K562 (cell line): Measurements from ENCODE around the gene HNRNPH3. TPM values are rescaled to one million over a fixed set of nuclear protein-coding genes. Genes with fewer than 3 reads are reported as not detected.

Source experiments
- E2F5 ChIP-seq: sonication (generic); formaldehyde crosslinking; IDR thresholded peaks from 2 replicates; pipeline ENCODE4 v1.8.0; 2022; ENCODE audit warnings: mild to moderate bottlenecking, missing genetic modification reagents
- ETV1 ChIP-seq: fragments of 450-650 bp; conservative IDR thresholded peaks from 2 replicates; pipeline ENCODE4 v1.6.1; 2016; ENCODE audit warnings: missing genetic modification characterization, control low read depth, low read depth, missing compliant biosample characterization
- ILK ChIP-seq: fragments of 450-650 bp; IDR thresholded peaks from 2 replicates; pipeline ENCODE4 v1.6.1; 2016; ENCODE audit warnings: missing genetic modification characterization, low read depth, mild to moderate bottlenecking, missing compliant biosample characterization, moderate library complexity, borderline replicate concordance
- MGA ChIP-seq: fragments of 450-650 bp; IDR thresholded peaks from 2 replicates; pipeline ENCODE4 v1.6.1; 2016; ENCODE audit warnings: mild to moderate bottlenecking, moderate library complexity
- RBM17 ChIP-seq: fragments of 200-400 bp; formaldehyde crosslinking; IDR thresholded peaks from 2 replicates; pipeline ENCODE4 v1.6.1; 2017; ENCODE audit warnings: low read depth, mild to moderate bottlenecking, low read length, borderline replicate concordance
- TCF7 ChIP-seq: sonication (generic); IDR thresholded peaks from 2 replicates; pipeline ENCODE4 v1.6.1; 2016; ENCODE audit warnings: antibody characterized with exemption, borderline replicate concordance
- polyA plus RNA-seq, 8 experiments: library from polyadenylated mRNA; depleted of rRNA in 4 of 8; stranded (reverse) in 5 of 8; unstranded in 3 of 8; fragments of >200 nt; fragmentation: Nextera tagmentation in 2 of 8; fragmentation: Illumina TruSeq in 1 of 8; extraction: Ambion mirVana in 2 of 8; extraction: Trizol in 1 of 8; gene quantifications; 2 replicates each; pipeline versions ENCODE4 v1.2.1 to v1.2.3, GENCODE V29; 2011 to 2014; ENCODE audit warnings: inconsistent platforms in 1 of 8, missing spikeins in 1 of 8
- total RNA-seq, 7 experiments: library from RNA; depleted of rRNA in 6 of 7; stranded (reverse); fragments of >200 nt in 6 of 7; fragmentation: Illumina TruSeq in 2 of 7; extraction: Trizol in 2 of 7; gene quantifications; 2 replicates each; pipeline versions ENCODE4 v1.2.1 to v1.2.3, GENCODE V29; 2011 to 2021; ENCODE audit warnings: low replicate concordance in 1 of 7

Gene HNRNPH3
- total and polyA plus RNA-seq, 9 of the 15 experiments (the other 6 are each of a cell fraction or from before 2014, with no cell fraction given): 52.8 to 562 (median 152) TPM

- no peak for TF ChIP-seq MGA
- no peak for TF ChIP-seq ETV1 (tag)
- TF ChIP-seq RBM17: no peak
- no peak for TF ChIP-seq TCF7
- no peak for TF ChIP-seq ILK (tag)
- TF ChIP-seq E2F5 (CRISPR knock-in tag): no peak
- TF ChIP-seq, all 486 proteins: peak for 0
Measured at GRCh38 chr10:68371604-68372003, 39.7 kb downstream of the HNRNPH3 start (continued).
